HG02588 (cell line): ENCODE measurements around the gene CELA3A.

Experiments used
- ATAC-seq: cut with Tn5 transposase; IDR thresholded peaks from one replicate; pipeline ENCODE4 v1.9.1; 2021; ENCODE audit warnings: mild to moderate bottlenecking, moderate library complexity; ENCODE audit not compliant: unreplicated experiment

The CELA3A gene

GRCh38 chr1:22048351-22049192 lies 47.1 kb downstream of the CELA3A start:
- ATAC-seq: no peak

- no peak for ATAC-seq
Observed at GRCh38 chr1:22050330-22050729, 48.9 kb downstream of the CELA3A start.

- ATAC-seq: no peak
Observed at GRCh38 chr1:22051607-22052114, 50.2 kb downstream of the CELA3A start.

DNA sequence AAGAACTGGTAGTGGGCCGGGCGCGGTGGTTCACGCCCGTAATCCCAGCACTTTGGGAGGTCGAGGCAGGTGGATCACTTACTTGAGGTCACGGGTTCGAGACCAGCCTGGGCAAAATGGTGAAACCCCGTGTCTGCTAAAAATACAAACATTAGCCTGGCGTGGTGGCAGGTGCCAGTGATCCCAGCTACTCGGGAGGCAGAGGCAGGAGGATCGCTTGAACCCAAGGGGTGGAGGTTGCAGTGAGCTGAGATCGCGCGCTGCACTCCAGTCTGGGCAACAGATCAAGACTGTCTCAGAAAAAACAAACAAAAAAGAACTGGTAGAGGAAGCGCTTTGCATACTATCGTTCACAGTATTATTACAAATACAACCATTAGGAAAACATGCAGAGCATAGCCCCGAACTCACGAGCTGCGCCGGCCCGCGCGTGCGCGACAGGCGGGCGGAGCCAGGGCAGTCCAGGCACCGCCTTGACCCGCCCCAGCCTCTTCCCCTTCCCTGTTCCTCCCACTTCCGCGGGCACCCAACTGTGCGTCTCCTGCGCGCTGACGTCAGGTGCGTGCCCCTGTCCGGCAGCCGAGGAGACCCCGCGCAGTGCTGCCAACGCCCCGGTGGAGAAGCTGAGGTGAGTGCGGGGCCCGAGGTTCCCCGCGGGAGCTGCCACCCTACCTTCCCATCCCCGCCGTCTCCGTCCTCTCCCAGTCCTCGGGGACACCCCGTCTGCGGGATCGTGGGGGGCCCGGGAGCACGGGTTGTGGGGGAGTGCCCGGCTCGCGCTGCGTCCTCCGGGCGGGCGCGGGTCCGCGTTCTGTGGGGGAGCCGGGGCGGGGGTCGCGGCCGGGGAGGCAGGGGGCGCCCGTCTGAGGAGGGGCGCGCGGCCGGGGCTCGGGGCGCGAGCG lies 50.9 kb downstream of the CELA3A start, which contains the start of gene CDC42:
Gene CDC42 (plus strand): TSS at position 595 of the 902 bp plus-strand sequence. CDS start 25,770 bp downstream, outside the sequence.
- ATAC-seq: peak; percentile 82

- ATAC-seq: peak; percentile 38
Observed at GRCh38 chr1:22053017-22053860, 51.8 kb downstream of the CELA3A start.

- ATAC-seq: no peak
Observed at GRCh38 chr1:22053861-22054770, 52.7 kb downstream of the CELA3A start.

DNA sequence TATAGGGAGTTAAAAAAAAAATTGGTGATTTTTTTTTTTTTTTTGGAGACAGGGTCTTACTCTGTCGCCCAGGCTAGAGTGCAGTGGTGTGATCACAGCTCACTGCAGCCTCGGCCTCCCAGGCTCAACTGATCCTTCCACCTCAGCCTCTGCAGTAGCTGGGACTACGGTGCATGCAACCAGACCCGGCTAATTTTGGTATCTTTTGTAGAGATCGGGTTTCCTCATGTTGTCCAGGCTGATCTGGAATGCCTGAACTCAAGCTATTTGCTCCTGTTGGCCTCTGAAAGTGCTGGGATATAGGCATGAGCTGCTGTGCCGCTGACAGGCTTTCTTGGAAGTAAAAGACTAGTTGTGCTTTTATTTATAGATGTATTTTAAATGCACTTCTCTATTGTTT lies 54.0 kb downstream of the CELA3A start:
- ATAC-seq: no peak

DNA sequence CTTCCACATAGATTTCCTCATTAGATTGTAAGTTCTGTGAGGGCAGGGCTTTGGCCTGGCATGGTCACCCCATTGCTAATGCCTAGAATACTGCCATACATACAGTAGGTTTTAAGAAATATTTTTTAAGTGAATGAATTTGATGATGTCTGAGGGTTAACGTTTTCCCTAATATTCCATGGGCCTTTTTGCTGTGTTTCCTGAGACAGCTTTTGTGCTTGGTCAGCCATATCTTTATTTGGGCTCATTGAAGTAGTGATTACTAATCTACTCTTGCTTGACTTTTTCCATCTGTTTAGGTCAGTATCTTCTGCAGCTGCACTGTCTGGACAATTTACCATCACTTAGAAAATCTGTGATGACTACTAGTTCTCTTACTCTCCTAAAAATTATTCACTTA lies 54.6 kb downstream of the CELA3A start:
- no peak for ATAC-seq

DNA sequence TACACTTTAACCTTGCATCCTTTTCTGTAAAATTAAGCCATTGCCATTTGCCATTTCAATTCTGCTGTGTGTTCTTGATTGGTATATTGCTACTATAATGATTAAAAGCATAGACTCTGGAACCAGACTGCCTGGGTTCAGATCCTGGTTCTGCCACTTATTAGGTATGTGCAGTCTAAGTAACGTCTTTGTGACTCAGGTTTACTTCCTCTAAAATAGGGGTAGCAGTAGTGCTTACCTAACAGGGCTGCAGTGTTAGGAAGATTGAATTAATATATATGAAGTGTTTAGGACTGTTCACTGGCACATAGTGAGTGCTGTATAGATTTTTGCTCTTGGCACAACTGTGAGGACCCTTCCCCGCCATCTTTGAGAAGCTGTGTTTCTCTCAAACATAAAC lies 55.5 kb downstream of the CELA3A start:
- ATAC-seq: no peak

GRCh38 chr1:22057861-22058260 lies 56.4 kb downstream of the CELA3A start:
- no peak for ATAC-seq
